ENCODE measurements around the gene CIAO2A. TPM values are rescaled to one million over a fixed set of nuclear protein-coding genes. Genes with fewer than 3 reads are reported as not detected.

Gene CIAO2A
- polyA plus RNA-seq, 1 donor (not counting 4 experiments of a cell fraction or from before 2014, with no cell fraction given) = 111 TPM

DNA sequence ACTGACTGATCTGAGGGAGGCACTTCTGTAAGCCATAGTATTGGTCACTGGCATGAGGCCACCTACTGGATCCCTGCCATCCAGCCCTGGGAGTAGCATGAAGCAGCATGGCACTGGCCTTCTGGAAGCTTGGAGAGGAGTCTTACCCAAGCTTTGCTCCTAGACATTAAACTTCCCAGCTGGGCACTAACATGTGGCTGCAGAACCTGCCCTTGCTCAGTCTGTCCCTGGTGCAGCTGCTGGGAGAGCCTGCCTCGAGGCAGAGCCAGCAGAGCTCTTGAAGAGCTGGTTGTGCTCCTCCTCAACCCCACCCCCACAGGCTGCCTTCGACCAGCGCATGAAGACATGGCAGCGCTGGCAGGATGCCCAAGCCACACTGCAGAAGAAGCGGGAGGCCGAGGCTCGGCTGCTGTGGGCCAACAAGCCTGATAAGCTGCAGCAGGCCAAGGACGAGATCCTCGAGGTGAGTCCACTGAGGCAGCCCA is 40.7 kb upstream of the CIAO2A start:
- TF ChIP-seq, protein P1, sequence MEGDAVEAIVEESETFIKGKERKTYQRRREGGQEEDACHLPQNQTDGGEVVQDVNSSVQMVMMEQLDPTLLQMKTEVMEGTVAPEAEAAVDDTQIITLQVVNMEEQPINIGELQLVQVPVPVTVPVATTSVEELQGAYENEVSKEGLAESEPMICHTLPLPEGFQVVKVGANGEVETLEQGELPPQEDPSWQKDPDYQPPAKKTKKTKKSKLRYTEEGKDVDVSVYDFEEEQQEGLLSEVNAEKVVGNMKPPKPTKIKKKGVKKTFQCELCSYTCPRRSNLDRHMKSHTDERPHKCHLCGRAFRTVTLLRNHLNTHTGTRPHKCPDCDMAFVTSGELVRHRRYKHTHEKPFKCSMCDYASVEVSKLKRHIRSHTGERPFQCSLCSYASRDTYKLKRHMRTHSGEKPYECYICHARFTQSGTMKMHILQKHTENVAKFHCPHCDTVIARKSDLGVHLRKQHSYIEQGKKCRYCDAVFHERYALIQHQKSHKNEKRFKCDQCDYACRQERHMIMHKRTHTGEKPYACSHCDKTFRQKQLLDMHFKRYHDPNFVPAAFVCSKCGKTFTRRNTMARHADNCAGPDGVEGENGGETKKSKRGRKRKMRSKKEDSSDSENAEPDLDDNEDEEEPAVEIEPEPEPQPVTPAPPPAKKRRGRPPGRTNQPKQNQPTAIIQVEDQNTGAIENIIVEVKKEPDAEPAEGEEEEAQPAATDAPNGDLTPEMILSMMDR (optimal IDR thresholded peaks at IDR 0.05 in 1 of 3, IDR thresholded peaks at IDR 0.05 in 1 of 3, conservative IDR thresholded peaks at IDR 0.05 in 1 of 3; ENCODE audit: extremely low read depth in 1 of 3, insufficient read depth in 2 of 3, low read length in 3 of 3) = no peak
- TF ChIP-seq EZH2 (IDR thresholded peaks at IDR 0.05; ENCODE audit: low read length) = no peak
- H3K9ac ChIP-seq (ENCODE audit: control insufficient read depth, extremely low read depth, insufficient read depth, low read length) = no peak overlapping the region
- no peak overlapping the region for H2AFZ ChIP-seq (ENCODE audit: control insufficient read depth, low read length)
- no peak for FAIRE-seq
- dilution Hi-C loops (cut with MboI; ENCODE audit: extremely low pct_ligation_motif_present, low sequenced_read_pairs) = no loop called here
- H3K36me3 ChIP-seq (ENCODE audit: control insufficient read depth in 2 of 2, extremely low read depth in 1 of 2, insufficient read depth in 2 of 2, low read length in 2 of 2) = peaks cover 42 to 44% of the 10 kb centered on the region in 2 experiments
- no peaks in the 10 kb centered on the region for H3K4me1 ChIP-seq (ENCODE audit: control insufficient read depth, extremely low read depth, insufficient read depth, low read length)
- H3K4me2 ChIP-seq (ENCODE audit: control insufficient read depth, extremely low read depth, insufficient read depth, low read depth, low read length) = no peak overlapping the region
- H3K27ac ChIP-seq (ENCODE audit: control insufficient read depth, insufficient read depth, low read length) = no peak overlapping the region
- no peaks in the 10 kb centered on the region for H3K9me1 ChIP-seq (ENCODE audit: control insufficient read depth, extremely low read depth, insufficient read depth, low read length)
- H3K9me3 ChIP-seq (ENCODE audit: control insufficient read depth, low read depth, low read length) = no peaks in the 10 kb centered on the region
- H3K4me3 ChIP-seq (ENCODE audit: control insufficient read depth in 2 of 3, extremely low read depth in 1 of 3, insufficient read depth in 2 of 3, low read depth in 1 of 3, low read length in 3 of 3) = no peak overlapping the region
- H3K79me2 ChIP-seq (ENCODE audit: control insufficient read depth, insufficient read depth, low read length) = no peaks in the 10 kb centered on the region
- DNase-seq (ENCODE audit: low read depth, low spot score) = no peak
- no peaks in the 10 kb centered on the region for H4K20me1 ChIP-seq (ENCODE audit: control insufficient read depth, extremely low read depth, insufficient read depth, low read length)
- no peaks in the 10 kb centered on the region for H3K27me3 ChIP-seq (ENCODE audit: control insufficient read depth, extremely low read depth, insufficient read depth, low read length)

DNA sequence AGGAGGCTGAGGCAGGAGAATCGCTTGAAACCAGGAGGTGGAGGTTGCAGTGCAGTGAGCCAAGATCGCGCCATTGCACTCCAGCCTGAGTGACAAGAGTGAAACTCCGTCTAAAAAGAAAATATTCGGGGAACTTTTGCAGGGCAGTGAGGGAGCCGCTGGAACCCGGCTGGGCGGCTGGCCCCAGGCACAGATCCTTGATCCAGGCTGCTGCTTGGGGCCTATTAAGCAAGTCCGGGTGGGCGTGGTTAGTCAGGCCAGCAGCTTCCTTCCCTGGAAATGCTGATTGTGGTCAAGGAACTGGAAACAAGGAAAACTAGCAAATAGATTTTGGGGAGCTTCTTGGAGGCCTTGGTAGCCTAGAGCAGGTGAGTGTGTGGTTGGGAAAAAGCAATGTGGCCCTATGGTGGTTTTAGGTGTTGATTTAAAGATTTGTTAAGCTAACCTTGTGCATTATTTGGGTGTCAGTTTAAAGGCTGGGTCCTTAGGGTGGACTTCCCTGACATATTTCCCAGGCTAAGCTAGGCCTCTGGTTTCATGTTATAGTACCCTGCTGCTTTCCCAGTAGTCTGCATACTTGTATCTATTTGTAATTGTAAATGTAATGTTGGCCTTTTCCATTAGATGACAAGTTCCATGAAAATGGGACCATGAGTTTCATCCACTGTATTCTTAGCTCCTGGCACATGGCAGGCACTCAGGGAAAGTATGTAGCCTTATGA is 40.1 kb upstream of the CIAO2A start:
- H3K4me3 ChIP-seq (ENCODE audit: control insufficient read depth in 2 of 3, extremely low read depth in 1 of 3, insufficient read depth in 2 of 3, low read depth in 1 of 3, low read length in 3 of 3) = no peak overlapping the region
- DNase-seq (ENCODE audit: low read depth, low spot score) (no peak), FAIRE-seq (no peak)
- no peak overlapping the region for H3K27ac ChIP-seq (ENCODE audit: control insufficient read depth, insufficient read depth, low read length)
- TF ChIP-seq EZH2 (IDR thresholded peaks at IDR 0.05; ENCODE audit: low read length) = no peak
- TF ChIP-seq, protein P1 (optimal IDR thresholded peaks at IDR 0.05 in 1 of 3, IDR thresholded peaks at IDR 0.05 in 1 of 3, conservative IDR thresholded peaks at IDR 0.05 in 1 of 3; ENCODE audit: extremely low read depth in 1 of 3, insufficient read depth in 2 of 3, low read length in 3 of 3) = no peak
- no peaks in the 10 kb centered on the region for H3K9me3 ChIP-seq (ENCODE audit: control insufficient read depth, low read depth, low read length)
- H2AFZ ChIP-seq (ENCODE audit: control insufficient read depth, low read length) = no peak overlapping the region
- dilution Hi-C loops (cut with MboI; ENCODE audit: extremely low pct_ligation_motif_present, low sequenced_read_pairs) = no loop called here
- no peak overlapping the region for H3K9ac ChIP-seq (ENCODE audit: control insufficient read depth, extremely low read depth, insufficient read depth, low read length)
- no peaks in the 10 kb centered on the region for H3K4me1 ChIP-seq (ENCODE audit: control insufficient read depth, extremely low read depth, insufficient read depth, low read length)
- H3K4me2 ChIP-seq (ENCODE audit: control insufficient read depth, extremely low read depth, insufficient read depth, low read depth, low read length) = no peak overlapping the region
- no peaks in the 10 kb centered on the region for H3K79me2 ChIP-seq (ENCODE audit: control insufficient read depth, insufficient read depth, low read length)
- H3K9me1 ChIP-seq (ENCODE audit: control insufficient read depth, extremely low read depth, insufficient read depth, low read length) = no peaks in the 10 kb centered on the region
- peaks cover 44% of the 10 kb centered on the region in 2 experiments for H3K36me3 ChIP-seq (ENCODE audit: control insufficient read depth in 2 of 2, extremely low read depth in 1 of 2, insufficient read depth in 2 of 2, low read length in 2 of 2)
- no peaks in the 10 kb centered on the region for H4K20me1 ChIP-seq (ENCODE audit: control insufficient read depth, extremely low read depth, insufficient read depth, low read length)
- no peaks in the 10 kb centered on the region for H3K27me3 ChIP-seq (ENCODE audit: control insufficient read depth, extremely low read depth, insufficient read depth, low read length)

All from keratinocyte (primary cell).